Psoas muscle (tissue), 8 donors: ENCODE data around the gene THBS4. TPM values are rescaled to one million over a fixed set of nuclear protein-coding genes. Genes with fewer than 3 reads are reported as not detected.

Experiments
- ATAC-seq, 4 donors: fragments of 200-7000 bp; cut with Tn5 transposase; one replicate each; pipeline ENCODE4 v1.9.1; 2020; ENCODE audit warnings: moderate library complexity in 3 of 4, mild to moderate bottlenecking in 2 of 4
- DNase-seq, 2 donors: peaks; one replicate each; pipeline ENCODE4 v3.0.0-alpha.2; 2020
- H3K27ac ChIP-seq: fragments of 200-600 bp; one replicate; pipeline ENCODE4 v1.8.0; 2022
- H3K27me3 ChIP-seq, 3 donors: fragments of 200-600 bp in 1 of 3; one replicate each; pipeline versions ENCODE4 v1.6.1 to v1.8.0; 2013 to 2022; ENCODE audit warnings: low read length in 2 of 3, mild to moderate bottlenecking in 2 of 3, moderate library complexity in 1 of 3; ENCODE audit not compliant: insufficient read depth in 3 of 3
- H3K36me3 ChIP-seq, 2 donors: fragments of 200-600 bp in 1 of 2; one replicate each; pipeline versions ENCODE4 v1.6.1 to v1.8.0; 2013 to 2022; ENCODE audit warnings: low read depth in 1 of 2, mild to moderate bottlenecking in 1 of 2, moderate library complexity in 1 of 2; ENCODE audit not compliant: insufficient read depth in 1 of 2
- H3K4me1 ChIP-seq: fragments of 200-600 bp; one replicate; pipeline ENCODE4 v1.8.0; 2022
- H3K4me3 ChIP-seq: fragments of 200-600 bp; one replicate; pipeline ENCODE4 v1.8.0; 2022; ENCODE audit warnings: mild to moderate bottlenecking
- H3K9me3 ChIP-seq: fragments of 200-600 bp; one replicate; pipeline ENCODE4 v1.8.0; 2022
- CTCF ChIP-seq: fragments of 200-600 bp; IDR thresholded peaks from one replicate; pipeline ENCODE4 v1.8.0; 2022; ENCODE audit warnings: antibody characterized with exemption
- WGBS, 3 donors: extraction: QIAGEN DNeasy Blood & Tissue Kit; methylation state at CpG; one replicate each; pipeline versions ENCODE4 v1.1.6 to v1.1.7; 2013; 5-methylcytosine and 5-hydroxymethylcytosine counted together
- intact Hi-C, 2 donors: fragments of 100-400 bp; cut with DNase I; formaldehyde crosslinking; loops; one replicate each; pipeline versions ENCODE4 v1.11.0 to v1.14.2; 2022
- polyA plus RNA-seq, 3 donors: library from polyadenylated mRNA; stranded (reverse); fragments of 200-250 nt; gene quantifications; one replicate each; pipeline ENCODE4 v1.2.3, GENCODE V29; 2013
- total RNA-seq, 4 donors: library from RNA; stranded (reverse); fragmentation: NEBNext Ultra II Directional in 2 of 4; extraction: Animal tissue kit (Norgen Biotek cat#: 25700) in 2 of 4; gene quantifications; one replicate each; pipeline versions ENCODE4 v1.2.1 to v1.2.4, GENCODE V29; 2021 to 2023
- donor health status: healthy with polysubstance abuse.
- donor health status: DM: no; HTN: no; CAD: no; lungs with moderate emphysema.
- donor health status: Bipolar disorder and iron deficiency.
- donor health status: healthy.
- donor health status: DM: yes; HTN: yes; CAD: no.
- donor health status: DM: no; HTN: no; CAD: no.
- donor health status: DM: no; HTN: no; CAD: no.
- donor health status: DM: yes; HTN: yes; CAD: no.

Gene THBS4
- total and polyA plus RNA-seq, 7 donors: 18.6 to 252 (median 49.0) TPM

- no peak overlapping the region for H3K4me3 ChIP-seq
- H3K27me3 ChIP-seq: no peaks in the 10 kb centered on the region
- ATAC-seq: no peak
- H3K9me3 ChIP-seq: no peaks in the 10 kb centered on the region
- no peaks in the 10 kb centered on the region for H3K4me1 ChIP-seq
- intact Hi-C loops: loop anchor here in 1 of 2 donors (10.0 kb wide), 1 partner anchor 1045 kb away; no protein-coding TSS in a partner anchor
- no peak overlapping the region for H3K27ac ChIP-seq
- TF ChIP-seq CTCF: no peak
- DNase-seq: no peak
- WGBS, 3 donors: 49 to 62% (median 56%) methylated on average over 3 of the region's 3 CpGs
- no peaks in the 10 kb centered on the region for H3K36me3 ChIP-seq
These were observed 34.8 kb downstream of the THBS4 start for GRCh38 chr5:80069918-80070318.

GRCh38 chr5:80070338-80071056 lies 35.3 kb downstream of the THBS4 start:
- H3K27me3 ChIP-seq: no peaks in the 10 kb centered on the region
- H3K4me1 ChIP-seq: no peaks in the 10 kb centered on the region
- no peak for TF ChIP-seq CTCF
- WGBS, 3 donors: 79 to 83% (median 80%) methylated on average over 10 of the region's 10 CpGs
- DNase-seq (no peak), ATAC-seq (no peak)
- no peaks in the 10 kb centered on the region for H3K9me3 ChIP-seq
- intact Hi-C loops: loop anchor here in 1 of 2 donors (10.0 kb wide), 1 partner anchor 1046 kb away; no protein-coding TSS in a partner anchor
- no peak overlapping the region for H3K4me3 ChIP-seq
- H3K36me3 ChIP-seq: no peaks in the 10 kb centered on the region
- H3K27ac ChIP-seq: no peak overlapping the region

GRCh38 chr5:80071510-80072021 lies 36.4 kb downstream of the THBS4 start:
- H3K27me3 ChIP-seq: no peaks in the 10 kb centered on the region
- no peak overlapping the region for H3K4me3 ChIP-seq
- H3K4me1 ChIP-seq: no peaks in the 10 kb centered on the region
- TF ChIP-seq CTCF: no peak
- H3K36me3 ChIP-seq: no peaks in the 10 kb centered on the region
- DNase-seq (no peak), ATAC-seq (no peak)
- intact Hi-C loops: loop anchor here in 1 of 2 donors (10.0 kb wide), 1 partner anchor 1047 kb away; no protein-coding TSS in a partner anchor
- no peak overlapping the region for H3K27ac ChIP-seq
- no peaks in the 10 kb centered on the region for H3K9me3 ChIP-seq
- 90 to 92% (median 91%) methylated on average over 2 of the region's 2 CpGs for WGBS, 3 donors

- Histone ChIP-seq H3K36me3 (no peaks in the 10 kb centered on the region), H3K9me3 (no peaks in the 10 kb centered on the region), H3K4me3 (no peak overlapping the region), H3K4me1 (no peaks in the 10 kb centered on the region), H3K27ac (no peak overlapping the region), H3K27me3 (no peaks in the 10 kb centered on the region)
- DNase-seq: no peak
- TF ChIP-seq CTCF: no peak
- 78 to 87% (median 79%) methylated on average over 10 of the region's 10 CpGs for whole genome bisulfite sequencing, 3 donors
- ATAC-seq: no peak
- intact Hi-C loops: loop anchor here in 1 of 2 donors (10.0 kb wide), 1 partner anchor 1048 kb away; no protein-coding TSS in a partner anchor
These were observed 37.2 kb downstream of the THBS4 start for GRCh38 chr5:80072103-80073073.
